Stomach (tissue), 9 donors: Measurements from ENCODE around the gene XRCC5. TPM values are rescaled to one million over a fixed set of nuclear protein-coding genes. Genes with fewer than 3 reads are reported as not detected.

Source experiments
- DNase-seq, 2 donors: peaks; one replicate each; pipeline versions ENCODE4 v3.0.0 to v3.0.0-alpha.2; 2013 to 2019
- H3K27ac ChIP-seq, 5 donors: fragments of 200-600 bp in 4 of 5; sonication (generic) in 4 of 5; one replicate each; pipeline ENCODE4 v1.5.1; 2013 to 2019; ENCODE audit warnings: mild to moderate bottlenecking in 1 of 5, moderate library complexity in 1 of 5
- H3K27me3 ChIP-seq, 3 donors: fragments of 200-600 bp; sonication (generic); one replicate each; pipeline ENCODE4 v1.5.1; 2017 to 2019; ENCODE audit warnings: mixed run types in 1 of 3
- H3K36me3 ChIP-seq, 4 donors: fragments of 200-600 bp; sonication (generic); 1 replicate in 3 of 4; 2 replicates in 1 of 4; pipeline ENCODE4 v1.5.1; 2016 to 2019
- H3K4me1 ChIP-seq, 4 donors: fragments of 200-600 bp; sonication (generic); one replicate each; pipeline ENCODE4 v1.5.1; 2016 to 2019
- H3K4me3 ChIP-seq, 4 donors: fragments of 200-600 bp; sonication (generic) in 3 of 4; one replicate each; pipeline ENCODE4 v1.5.1; 2016 to 2019; ENCODE audit warnings: mild to moderate bottlenecking in 1 of 4
- H3K9me3 ChIP-seq, 4 donors: fragments of 200-600 bp; sonication (generic); one replicate each; pipeline ENCODE4 v1.5.1; 2016 to 2019
- EP300 ChIP-seq: sonication (generic); formaldehyde crosslinking; IDR thresholded peaks from one replicate; pipeline ENCODE4 v1.6.1; 2017; ENCODE audit warnings: antibody characterized with exemption
- POLR2A ChIP-seq, 4 donors: fragments of 450-650 bp; IDR thresholded peaks; one replicate each; pipeline ENCODE4 v1.6.1; 2016; ENCODE audit warnings: antibody characterized with exemption in 4 of 4, control low read depth in 2 of 4, mild to moderate bottlenecking in 1 of 4, moderate library complexity in 1 of 4
- POLR2AphosphoS5 ChIP-seq, 3 donors: sonication (generic); formaldehyde crosslinking; IDR thresholded peaks; one replicate each; pipeline ENCODE4 v1.6.1; 2016; ENCODE audit warnings: antibody characterized with exemption in 3 of 3
- WGBS, 5 donors: extraction: QIAGEN DNeasy Blood & Tissue Kit in 3 of 5; methylation state at CpG; one replicate each; pipeline versions ENCODE4 v1.1.5 to v1.1.7; 2013 to 2018; 5-methylcytosine and 5-hydroxymethylcytosine counted together
- intact Hi-C: fragments of 100-400 bp; cut with DNase I; formaldehyde crosslinking; loops from one replicate; pipeline ENCODE4 v1.15.1; 2023; ENCODE audit warnings: low total_unique reads
- polyA plus RNA-seq, 3 donors: library from polyadenylated mRNA; stranded (reverse); fragments of 200-250 nt; gene quantifications; one replicate each; pipeline ENCODE4 v1.2.3, GENCODE V29; 2013
- total RNA-seq, 5 donors: library from RNA; depleted of rRNA; stranded (reverse); fragments of >200 nt; gene quantifications; one replicate each; pipeline versions ENCODE4 v1.1.0 to v1.2.3, GENCODE V29; 2014 to 2016
- TF ChIP-seq, protein P1 (sequence below), 7 experiments: fragments of 450-650 bp in 4 of 7; fragments of 200-600 bp in 3 of 7; sonication (generic) in 3 of 7; IDR thresholded peaks; one replicate each; pipeline ENCODE4 v1.5.1; 2016 to 2019; ENCODE audit warnings: antibody characterized with exemption in 7 of 7, control low read depth in 2 of 7, mild to moderate bottlenecking in 1 of 7
- donor health status: healthy with polysubstance abuse.
- donor health status: Bipolar disorder and iron deficiency.
- donor health status: healthy.

XRCC5 gene
- total and polyA plus RNA-seq, 8 donors: 70.2 to 302 (median 92.9) TPM

- H3K36me3 ChIP-seq: peaks cover 12 to 54% (median 50%) of the 10 kb centered on the region in 4 donors
- no peak for DNase-seq
- TF ChIP-seq POLR2A (IDR thresholded peaks at IDR 0.05): no peak
- TF ChIP-seq POLR2AphosphoS5 (IDR thresholded peaks at IDR 0.05): no peak
- TF ChIP-seq, protein P1, sequence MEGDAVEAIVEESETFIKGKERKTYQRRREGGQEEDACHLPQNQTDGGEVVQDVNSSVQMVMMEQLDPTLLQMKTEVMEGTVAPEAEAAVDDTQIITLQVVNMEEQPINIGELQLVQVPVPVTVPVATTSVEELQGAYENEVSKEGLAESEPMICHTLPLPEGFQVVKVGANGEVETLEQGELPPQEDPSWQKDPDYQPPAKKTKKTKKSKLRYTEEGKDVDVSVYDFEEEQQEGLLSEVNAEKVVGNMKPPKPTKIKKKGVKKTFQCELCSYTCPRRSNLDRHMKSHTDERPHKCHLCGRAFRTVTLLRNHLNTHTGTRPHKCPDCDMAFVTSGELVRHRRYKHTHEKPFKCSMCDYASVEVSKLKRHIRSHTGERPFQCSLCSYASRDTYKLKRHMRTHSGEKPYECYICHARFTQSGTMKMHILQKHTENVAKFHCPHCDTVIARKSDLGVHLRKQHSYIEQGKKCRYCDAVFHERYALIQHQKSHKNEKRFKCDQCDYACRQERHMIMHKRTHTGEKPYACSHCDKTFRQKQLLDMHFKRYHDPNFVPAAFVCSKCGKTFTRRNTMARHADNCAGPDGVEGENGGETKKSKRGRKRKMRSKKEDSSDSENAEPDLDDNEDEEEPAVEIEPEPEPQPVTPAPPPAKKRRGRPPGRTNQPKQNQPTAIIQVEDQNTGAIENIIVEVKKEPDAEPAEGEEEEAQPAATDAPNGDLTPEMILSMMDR (IDR thresholded peaks at IDR 0.05): no peak
- TF ChIP-seq EP300: no peak
- peak overlapping the region in 2 of 5 donors; percentile 9 to 14 for H3K27ac ChIP-seq
- no peak overlapping the region for H3K4me3 ChIP-seq
- intact Hi-C loops: no loop called here
- peaks cover 9 to 44% (median 29%) of the 10 kb centered on the region in 4 donors for H3K4me1 ChIP-seq
- 85 to 92% (median 86%) methylated on average over 2 of the region's 2 CpGs for WGBS, 5 donors
- H3K9me3 ChIP-seq: no peaks in the 10 kb centered on the region
- H3K27me3 ChIP-seq: no peaks in the 10 kb centered on the region
Measured at GRCh38 chr2:216189410-216189809, 80.3 kb downstream of the XRCC5 start.

DNA sequence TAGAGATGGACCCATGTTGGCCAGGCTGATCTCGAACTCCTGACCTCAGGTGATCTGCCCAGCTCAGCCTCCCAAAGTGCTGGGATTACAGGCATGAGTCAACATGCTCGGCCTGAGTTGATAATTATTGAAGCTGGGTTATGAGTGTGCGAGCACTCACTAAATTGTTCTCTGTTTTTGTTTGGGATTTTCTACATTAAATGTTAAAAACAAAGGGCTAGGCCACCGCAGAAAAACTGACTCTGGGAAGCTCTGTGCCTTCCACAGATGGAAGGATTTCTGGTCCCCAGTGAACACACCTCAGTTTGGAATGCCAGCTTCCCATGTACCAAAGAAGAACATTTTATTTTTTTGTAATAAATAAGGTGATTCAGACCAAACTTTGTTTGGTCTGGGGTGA is 83.0 kb downstream of the XRCC5 start:
- no peak overlapping the region for H3K4me3 ChIP-seq
- peaks cover 38 to 76% (median 74%) of the 10 kb centered on the region in 4 donors for H3K36me3 ChIP-seq
- H3K27ac ChIP-seq: no peak overlapping the region
- TF ChIP-seq, protein P1 (IDR thresholded peaks at IDR 0.05): no peak
- TF ChIP-seq EP300 (no peak), POLR2A (IDR thresholded peaks at IDR 0.05) (no peak), POLR2AphosphoS5 (IDR thresholded peaks at IDR 0.05) (no peak)
- DNase-seq: no peak
- intact Hi-C loops: no loop called here
- H3K4me1 ChIP-seq: peaks cover 9 to 24% (median 19%) of the 10 kb centered on the region in 4 donors
- 86 to 90% (median 88%) methylated on average over 4 of the region's 4 CpGs for WGBS, 5 donors
- H3K27me3 ChIP-seq: no peaks in the 10 kb centered on the region
- H3K9me3 ChIP-seq: no peaks in the 10 kb centered on the region

DNA sequence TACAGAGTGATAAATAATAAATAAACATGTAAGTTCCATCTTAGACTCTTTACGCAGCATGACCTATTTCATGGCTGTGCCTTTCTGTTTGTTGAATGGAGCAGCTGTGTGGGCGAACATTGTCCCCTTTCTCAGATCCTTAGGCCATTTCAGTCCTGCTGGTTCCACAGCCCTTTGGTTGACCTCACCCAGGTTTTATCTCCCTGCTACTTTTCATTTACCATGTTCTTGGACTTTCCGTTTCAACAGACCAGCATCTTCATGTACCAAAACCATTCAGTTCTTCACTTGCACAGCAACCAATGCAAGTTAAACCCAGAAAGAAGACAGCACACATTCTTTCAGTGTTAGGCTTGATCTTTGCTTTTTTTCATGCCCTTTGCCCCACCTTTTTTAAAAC is 83.8 kb downstream of the XRCC5 start:
- intact Hi-C loops: no loop called here
- no peak overlapping the region for H3K27ac ChIP-seq
- H3K9me3 ChIP-seq: no peaks in the 10 kb centered on the region
- no peak overlapping the region for H3K4me3 ChIP-seq
- DNase-seq: no peak
- TF ChIP-seq, protein P1 (IDR thresholded peaks at IDR 0.05): no peak
- TF ChIP-seq POLR2A (IDR thresholded peaks at IDR 0.05) (no peak), EP300 (no peak), POLR2AphosphoS5 (IDR thresholded peaks at IDR 0.05) (no peak)
- WGBS, 5 donors: 85 to 98% (median 87%) methylated on average over 3 of the region's 3 CpGs
- peaks cover 6 to 17% (median 15%) of the 10 kb centered on the region in 4 donors for H3K4me1 ChIP-seq
- peaks cover 42 to 84% (median 81%) of the 10 kb centered on the region in 4 donors for H3K36me3 ChIP-seq
- H3K27me3 ChIP-seq: no peaks in the 10 kb centered on the region

DNA sequence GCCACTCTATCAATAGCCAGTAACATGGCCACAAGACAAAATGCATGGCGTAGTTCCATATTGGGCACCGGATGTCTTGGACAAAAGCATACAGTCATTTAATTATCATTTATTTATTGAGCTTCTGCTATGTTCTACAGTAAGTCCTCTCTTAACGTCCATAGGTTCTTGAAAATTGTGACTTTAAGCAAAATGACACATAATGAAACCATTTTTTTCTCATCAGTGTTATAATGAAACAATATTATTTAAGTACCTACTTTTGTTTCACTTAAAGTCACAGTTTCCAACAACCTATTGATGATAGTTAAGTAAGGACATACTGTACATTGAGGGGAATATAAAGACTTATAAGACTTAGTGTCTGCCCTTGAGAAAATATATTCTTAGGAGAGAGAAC is 84.9 kb downstream of the XRCC5 start:
- Histone ChIP-seq H3K36me3 (peaks cover 51 to 93% (median 92%) of the 10 kb centered on the region in 4 donors), H3K27ac (no peak overlapping the region)
- WGBS, 5 donors: 90 to 97% (median 91%) methylated on average over 3 of the region's 3 CpGs

More for the DNA sequence above, 84.9 kb downstream of the XRCC5 start:
- Histone ChIP-seq H3K9me3 (no peaks in the 10 kb centered on the region), H3K27me3 (no peaks in the 10 kb centered on the region), H3K4me1 (peaks cover 0 to 7% (median 4%) of the 10 kb centered on the region in 4 donors), H3K4me3 (no peak overlapping the region)
- TF ChIP-seq, protein P1 (IDR thresholded peaks at IDR 0.05): no peak
- TF ChIP-seq POLR2AphosphoS5 (IDR thresholded peaks at IDR 0.05) (no peak), POLR2A (IDR thresholded peaks at IDR 0.05) (no peak), EP300 (no peak)
- DNase-seq: no peak
- intact Hi-C loops: no loop called here
